HFFc6 (cell line): Measurements from ENCODE around the gene ARHGAP26. TPM values are rescaled to one million over a fixed set of nuclear protein-coding genes. Genes with fewer than 3 reads are reported as not detected.

ENCODE experiments used
- DNase-seq: peaks from one replicate; pipeline ENCODE4 v3.0.0-alpha.2; 2018
- H3K27ac Mint-ChIP-seq: 2 replicates; pipeline ENCODE4 v1.8.0; 2020; ENCODE audit warnings: mild to moderate bottlenecking, mixed read lengths
- H3K27me3 Mint-ChIP-seq: 2 replicates; pipeline ENCODE4 v1.8.0; 2021; ENCODE audit warnings: mild to moderate bottlenecking, moderate library complexity, mixed read lengths; ENCODE audit not compliant: insufficient read depth
- H3K36me3 Mint-ChIP-seq: 2 replicates; pipeline ENCODE4 v1.8.0; 2021; ENCODE audit warnings: low read depth, mixed read lengths
- H3K4me1 Mint-ChIP-seq: 2 replicates; pipeline ENCODE4 v1.8.0; 2020; ENCODE audit warnings: low read depth, mixed read lengths
- H3K4me3 Mint-ChIP-seq: 2 replicates; pipeline ENCODE4 v1.8.0; 2020; ENCODE audit warnings: mild to moderate bottlenecking, moderate library complexity, mixed read lengths
- H3K9me3 Mint-ChIP-seq: 2 replicates; pipeline ENCODE4 v1.8.0; 2020; ENCODE audit warnings: mild to moderate bottlenecking, mixed read lengths
- total RNA-seq, 6 experiments: library from RNA; stranded (reverse); fragmentation: NEBNext Ultra II Directional; extraction: Animal tissue kit (Norgen Biotek cat#: 25700); gene quantifications; 2 replicates in 1 of 6; 3 replicates in 5 of 6; pipeline ENCODE4 v1.2.3, GENCODE V29; 2021
- TF ChIP-seq, protein P1 (sequence below): fragments of 200-600 bp; sonication (generic); IDR thresholded peaks from 2 replicates; pipeline ENCODE4 v1.5.0; 2021; ENCODE audit warnings: antibody characterized with exemption, mild to moderate bottlenecking

Gene ARHGAP26
- total RNA-seq, 6 experiments from 2014 or later: 2.3 to 3.6 (median 3.1) TPM

DNA sequence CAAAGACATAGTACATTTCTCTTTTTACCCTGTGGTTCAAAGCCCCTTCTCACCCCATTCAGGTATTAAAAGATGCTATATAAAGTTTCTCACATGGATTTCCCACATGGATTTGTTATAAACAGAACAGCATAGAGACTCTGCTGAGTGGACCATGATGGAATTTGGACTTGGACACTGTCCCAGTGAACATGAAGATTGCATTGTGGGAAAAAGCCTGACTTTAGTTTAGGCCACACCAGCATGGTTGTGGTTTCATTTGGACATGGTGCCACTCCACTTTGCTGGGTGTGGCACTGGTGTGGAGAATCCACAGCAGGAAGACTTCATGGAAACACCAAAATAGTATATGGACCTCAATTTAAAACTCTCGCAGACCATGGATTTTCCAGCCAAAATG lies 124.6 kb downstream of the ARHGAP26 start:
- no peaks in the 10 kb centered on the region for H3K36me3 Mint-ChIP-seq
- TF ChIP-seq, protein P1, sequence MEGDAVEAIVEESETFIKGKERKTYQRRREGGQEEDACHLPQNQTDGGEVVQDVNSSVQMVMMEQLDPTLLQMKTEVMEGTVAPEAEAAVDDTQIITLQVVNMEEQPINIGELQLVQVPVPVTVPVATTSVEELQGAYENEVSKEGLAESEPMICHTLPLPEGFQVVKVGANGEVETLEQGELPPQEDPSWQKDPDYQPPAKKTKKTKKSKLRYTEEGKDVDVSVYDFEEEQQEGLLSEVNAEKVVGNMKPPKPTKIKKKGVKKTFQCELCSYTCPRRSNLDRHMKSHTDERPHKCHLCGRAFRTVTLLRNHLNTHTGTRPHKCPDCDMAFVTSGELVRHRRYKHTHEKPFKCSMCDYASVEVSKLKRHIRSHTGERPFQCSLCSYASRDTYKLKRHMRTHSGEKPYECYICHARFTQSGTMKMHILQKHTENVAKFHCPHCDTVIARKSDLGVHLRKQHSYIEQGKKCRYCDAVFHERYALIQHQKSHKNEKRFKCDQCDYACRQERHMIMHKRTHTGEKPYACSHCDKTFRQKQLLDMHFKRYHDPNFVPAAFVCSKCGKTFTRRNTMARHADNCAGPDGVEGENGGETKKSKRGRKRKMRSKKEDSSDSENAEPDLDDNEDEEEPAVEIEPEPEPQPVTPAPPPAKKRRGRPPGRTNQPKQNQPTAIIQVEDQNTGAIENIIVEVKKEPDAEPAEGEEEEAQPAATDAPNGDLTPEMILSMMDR: no peak
- peaks cover 9% of the 10 kb centered on the region for H3K27me3 Mint-ChIP-seq
- H3K4me1 Mint-ChIP-seq: peaks cover 22% of the 10 kb centered on the region
- peak overlapping the region; percentile 5; the same call in 1 of the 2 replicates for H3K27ac Mint-ChIP-seq
- H3K9me3 Mint-ChIP-seq: no peaks in the 10 kb centered on the region
- H3K4me3 Mint-ChIP-seq: no peak overlapping the region
- peak; percentile 51 for DNase-seq

DNA sequence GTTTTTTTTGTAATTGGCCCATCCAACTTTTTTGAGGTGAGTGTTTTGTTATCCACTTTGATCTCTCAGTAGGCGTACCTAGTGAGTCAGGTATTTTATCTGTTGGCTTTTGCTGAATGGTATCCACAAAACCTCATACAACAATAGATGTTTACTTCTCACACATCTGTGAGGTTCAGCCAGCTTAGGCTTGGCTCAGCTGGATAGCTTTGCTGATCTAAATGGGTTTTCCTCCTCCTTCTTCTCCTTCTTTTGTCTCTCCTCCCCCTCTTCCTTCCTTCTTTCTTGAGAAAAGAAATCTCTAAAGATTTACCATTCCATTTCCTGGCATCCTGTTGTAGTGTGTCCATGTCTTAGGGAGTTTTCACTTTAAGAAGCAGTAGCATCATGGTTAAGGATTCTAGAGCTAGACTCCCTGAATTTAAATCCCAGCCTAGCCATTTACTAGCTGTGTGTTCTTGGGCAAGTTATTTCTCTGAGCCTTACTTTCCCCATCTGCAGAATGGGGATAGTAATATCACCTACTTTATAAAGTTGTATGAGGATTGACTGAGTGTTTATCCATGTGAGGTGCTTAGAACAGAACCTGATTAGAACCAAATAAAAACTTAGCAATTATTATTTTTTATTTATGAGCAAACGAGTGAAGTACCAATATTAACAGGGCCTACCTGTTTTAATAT lies 126.3 kb downstream of the ARHGAP26 start:
- no peak for DNase-seq
- H3K4me1 Mint-ChIP-seq: peaks cover 33% of the 10 kb centered on the region
- TF ChIP-seq, protein P1: no peak
- no peaks in the 10 kb centered on the region for H3K9me3 Mint-ChIP-seq
- no peak overlapping the region for H3K27ac Mint-ChIP-seq
- no peaks in the 10 kb centered on the region for H3K36me3 Mint-ChIP-seq
- peaks cover 2% of the 10 kb centered on the region; the same call in 1 of the 2 replicates for H3K27me3 Mint-ChIP-seq
- H3K4me3 Mint-ChIP-seq: no peak overlapping the region

DNA sequence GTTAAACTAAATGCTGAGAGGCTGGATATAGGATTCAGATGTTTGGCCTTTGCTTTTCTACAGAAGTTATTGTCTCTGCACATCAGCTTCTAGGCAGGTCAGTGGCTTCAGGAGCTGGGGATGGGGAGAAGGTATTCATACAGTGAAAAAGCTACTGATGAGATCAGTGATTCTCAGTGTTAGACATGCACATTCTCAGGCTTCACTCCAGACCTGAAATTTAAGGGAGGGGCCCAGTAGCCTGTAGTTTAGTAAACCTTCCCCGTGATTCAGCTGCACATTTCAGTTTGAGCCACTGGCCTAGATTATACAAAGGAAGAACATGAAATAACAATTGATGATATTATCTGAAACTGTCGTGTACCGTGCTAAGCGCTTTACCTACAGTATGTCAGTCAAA lies 127.2 kb downstream of the ARHGAP26 start:
- Mint-ChIP-seq H3K27me3 (peaks cover 2% of the 10 kb centered on the region; the same call in 1 of the 2 replicates), H3K27ac (no peak overlapping the region), H3K36me3 (no peaks in the 10 kb centered on the region), H3K4me3 (no peak overlapping the region), H3K9me3 (no peaks in the 10 kb centered on the region), H3K4me1 (peaks cover 35% of the 10 kb centered on the region)
- DNase-seq: no peak
- TF ChIP-seq, protein P1: no peak

DNA sequence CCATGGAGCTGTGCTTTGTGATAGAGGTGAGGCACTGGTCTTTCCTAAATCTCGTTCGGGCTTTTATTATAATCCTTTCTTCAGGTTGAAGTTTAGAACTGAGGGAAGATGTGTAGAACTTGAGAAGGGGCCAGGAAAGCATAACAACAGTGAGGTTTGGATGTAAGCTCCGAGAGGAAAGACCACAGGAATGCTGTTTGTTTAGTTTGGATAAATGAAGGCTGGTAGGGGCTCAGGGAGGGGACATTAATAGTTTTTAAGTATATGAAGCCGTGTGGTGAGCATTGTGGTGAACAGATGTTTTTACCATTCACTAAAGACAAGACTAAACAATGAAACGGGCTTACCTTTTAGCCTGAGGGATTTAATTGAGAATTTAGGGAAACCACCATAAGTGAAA lies 130.8 kb downstream of the ARHGAP26 start:
- Mint-ChIP-seq H3K4me3 (no peak overlapping the region), H3K27ac (no peak overlapping the region; the same call in 1 of the 2 replicates), H3K9me3 (no peaks in the 10 kb centered on the region), H3K4me1 (peaks cover 26% of the 10 kb centered on the region), H3K36me3 (no peaks in the 10 kb centered on the region), H3K27me3 (peaks cover 2% of the 10 kb centered on the region; the same call in 1 of the 2 replicates)
- DNase-seq: peak; percentile 63
- TF ChIP-seq, protein P1: no peak

DNA sequence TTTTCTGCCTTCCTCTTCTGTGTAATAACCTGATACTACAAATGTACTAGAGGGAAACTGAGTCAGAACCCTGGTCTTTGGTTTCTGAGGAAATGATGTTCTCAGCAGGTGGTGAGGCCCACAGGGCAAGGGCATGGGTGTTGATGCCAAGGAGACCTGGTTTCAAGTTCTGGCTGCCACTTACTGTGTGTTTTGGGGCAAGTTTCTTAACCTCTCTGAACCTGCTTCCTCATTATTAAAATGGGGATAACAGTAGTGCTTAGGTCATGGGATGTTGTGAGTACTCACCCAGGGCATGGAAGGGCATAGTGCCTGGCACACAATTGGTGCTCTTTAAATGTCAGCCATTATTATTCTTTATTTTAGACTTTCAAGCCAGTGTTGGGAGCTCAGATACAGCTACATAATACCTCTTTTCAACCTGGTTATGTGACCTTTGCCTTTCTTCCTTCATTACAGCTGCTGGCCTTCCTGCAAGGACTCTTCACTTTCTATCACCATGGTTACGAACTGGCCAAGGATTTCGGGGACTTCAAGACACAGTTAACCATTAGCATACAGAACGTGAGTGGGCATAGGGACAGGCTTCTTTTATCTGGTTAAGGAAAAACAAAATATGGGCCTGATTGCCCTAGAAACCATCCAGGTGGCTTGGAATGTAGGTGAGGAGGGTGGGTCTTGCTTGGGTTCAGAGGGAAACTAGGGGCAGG lies 131.5 kb downstream of the ARHGAP26 start:
- H3K27ac Mint-ChIP-seq: no peak overlapping the region
- H3K27me3 Mint-ChIP-seq: peaks cover 2% of the 10 kb centered on the region
- H3K9me3 Mint-ChIP-seq: no peaks in the 10 kb centered on the region
- H3K4me3 Mint-ChIP-seq: no peak overlapping the region
- H3K4me1 Mint-ChIP-seq: peaks cover 19% of the 10 kb centered on the region
- DNase-seq: no peak
- H3K36me3 Mint-ChIP-seq: no peaks in the 10 kb centered on the region
- TF ChIP-seq, protein P1: no peak
